DMS79 treated with DMSO at 0.1 percent for 48 hours (cell line): ENCODE measurements around the gene KLHL22.
"Not testable (repeated sequence)": the region's sequence is repeated elsewhere in the genome, so short reads cannot be mapped to it uniquely, and the experiment has no call there.

Source experiments
- DNase-seq: peaks from one replicate; lab custom pipeline; 2025; lab: John Stamatoyannopoulos, UW

Gene KLHL22

GRCh38 chr22:20523086-20523983, 27.7 kb upstream of the KLHL22 start:
- DNase-seq = no peak

GRCh38 chr22:20522134-20523004, 26.8 kb upstream of the KLHL22 start:
- DNase-seq = no peak

- DNase-seq = no peak
Measured at GRCh38 chr22:20520093-20520511, 24.5 kb upstream of the KLHL22 start.

GRCh38 chr22:20519558-20519957, 24.0 kb upstream of the KLHL22 start:
- no peak for DNase-seq

GRCh38 chr22:20517841-20518592, 22.4 kb upstream of the KLHL22 start:
- DNase-seq = no peak

GRCh38 chr22:20517422-20517821, 21.8 kb upstream of the KLHL22 start:
- no peak for DNase-seq

- no peak for DNase-seq
Measured at GRCh38 chr22:20516399-20516798, 20.8 kb upstream of the KLHL22 start.

- DNase-seq = no peak
Measured at GRCh38 chr22:20514658-20515406, 19.2 kb upstream of the KLHL22 start.

GRCh38 chr22:20511578-20512229, 16.1 kb upstream of the KLHL22 start:
- no peak for DNase-seq

GRCh38 chr22:20510811-20511577, 15.4 kb upstream of the KLHL22 start:
- no peak for DNase-seq

- DNase-seq = no peak
Measured at GRCh38 chr22:20509344-20510047, 13.9 kb upstream of the KLHL22 start.

- no peak for DNase-seq
Measured at GRCh38 chr22:20508815-20509271, 13.2 kb upstream of the KLHL22 start.

- not testable (repeated sequence) for DNase-seq
Measured at GRCh38 chr22:20508067-20508755, 12.6 kb upstream of the KLHL22 start.

- peak; percentile 63 for DNase-seq
Measured at GRCh38 chr22:20507253-20508066, 11.9 kb upstream of the KLHL22 start, which contains the start of gene MED15. TSS of gene MED15 (plus strand) at chr22:20507610. CDS start at chr22:20507679, 69 bp downstream.

- no peak for DNase-seq
Measured at GRCh38 chr22:20506543-20507252, 11.1 kb upstream of the KLHL22 start.

GRCh38 chr22:20504293-20504922, 8.8 kb upstream of the KLHL22 start:
- not testable (repeated sequence) for DNase-seq

GRCh38 chr22:20503816-20504215, 8.2 kb upstream of the KLHL22 start:
- DNase-seq = no peak
